ENCODE data around the gene TMEM202. TPM values are rescaled to one million over a fixed set of nuclear protein-coding genes. Genes with fewer than 3 reads are reported as not detected.

The TMEM202 gene
- total and polyA plus RNA-seq, 2 of the 13 experiments (the other 11 are each of a cell fraction or from before 2014, with no cell fraction given) = not detected

DNA sequence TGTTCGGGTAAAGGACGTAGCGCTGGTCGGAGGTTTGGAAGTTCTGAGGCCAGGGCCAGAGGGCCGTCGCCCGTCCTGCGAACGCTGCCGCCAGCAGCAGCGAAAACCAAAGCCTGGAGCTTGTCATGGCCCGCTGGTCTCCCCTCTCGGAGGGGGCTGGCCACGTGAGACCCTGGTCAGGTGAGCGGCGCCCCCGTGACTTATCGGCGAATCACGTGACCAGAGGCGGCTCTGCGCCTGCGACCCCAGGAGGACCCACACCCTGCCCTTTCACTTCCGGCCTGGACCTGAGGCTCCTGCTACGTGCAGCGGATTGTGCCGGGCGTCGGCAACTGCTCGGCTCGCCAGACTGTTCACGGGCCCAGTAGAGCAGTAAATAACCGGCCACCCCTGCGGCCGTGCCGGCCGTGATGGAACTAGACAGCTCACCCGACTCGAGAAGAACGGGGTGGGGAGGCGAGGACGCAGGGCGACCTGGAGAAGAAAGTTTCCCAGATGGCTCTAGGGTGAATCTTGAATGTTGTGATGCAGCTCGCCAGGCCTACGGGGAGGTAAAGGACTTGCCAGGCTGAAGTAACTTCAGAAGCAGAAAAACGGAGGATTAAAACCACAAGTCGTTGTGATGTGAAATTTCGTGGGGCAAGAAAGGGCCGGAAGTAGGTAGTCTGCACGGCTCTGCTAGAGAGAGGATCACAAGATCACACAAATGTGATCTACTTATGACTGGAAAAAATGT, 22.1 kb upstream of the TMEM202 start, which contains the start of gene HEXA (continued):
- peak; percentile 55; the same call in 1 of the 2 replicates for TF ChIP-seq GLI4 (CRISPR knock-in tag; IDR thresholded peaks at IDR 0.05; ENCODE audit: borderline replicate concordance)
- TF ChIP-seq GATAD1 (CRISPR knock-in tag; IDR thresholded peaks at IDR 0.05) = peak; percentile 100
- TF ChIP-seq THAP11 (CRISPR knock-in tag; IDR thresholded peaks at IDR 0.05) = peak; percentile 94
- TF ChIP-seq, protein P1, sequence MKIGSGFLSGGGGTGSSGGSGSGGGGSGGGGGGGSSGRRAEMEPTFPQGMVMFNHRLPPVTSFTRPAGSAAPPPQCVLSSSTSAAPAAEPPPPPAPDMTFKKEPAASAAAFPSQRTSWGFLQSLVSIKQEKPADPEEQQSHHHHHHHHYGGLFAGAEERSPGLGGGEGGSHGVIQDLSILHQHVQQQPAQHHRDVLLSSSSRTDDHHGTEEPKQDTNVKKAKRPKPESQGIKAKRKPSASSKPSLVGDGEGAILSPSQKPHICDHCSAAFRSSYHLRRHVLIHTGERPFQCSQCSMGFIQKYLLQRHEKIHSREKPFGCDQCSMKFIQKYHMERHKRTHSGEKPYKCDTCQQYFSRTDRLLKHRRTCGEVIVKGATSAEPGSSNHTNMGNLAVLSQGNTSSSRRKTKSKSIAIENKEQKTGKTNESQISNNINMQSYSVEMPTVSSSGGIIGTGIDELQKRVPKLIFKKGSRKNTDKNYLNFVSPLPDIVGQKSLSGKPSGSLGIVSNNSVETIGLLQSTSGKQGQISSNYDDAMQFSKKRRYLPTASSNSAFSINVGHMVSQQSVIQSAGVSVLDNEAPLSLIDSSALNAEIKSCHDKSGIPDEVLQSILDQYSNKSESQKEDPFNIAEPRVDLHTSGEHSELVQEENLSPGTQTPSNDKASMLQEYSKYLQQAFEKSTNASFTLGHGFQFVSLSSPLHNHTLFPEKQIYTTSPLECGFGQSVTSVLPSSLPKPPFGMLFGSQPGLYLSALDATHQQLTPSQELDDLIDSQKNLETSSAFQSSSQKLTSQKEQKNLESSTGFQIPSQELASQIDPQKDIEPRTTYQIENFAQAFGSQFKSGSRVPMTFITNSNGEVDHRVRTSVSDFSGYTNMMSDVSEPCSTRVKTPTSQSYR (CRISPR knock-in tag; IDR thresholded peaks at IDR 0.05; ENCODE audit: borderline replicate concordance) = peak; percentile 32; the same call in 1 of the 2 replicates
- TF ChIP-seq, protein P2, sequence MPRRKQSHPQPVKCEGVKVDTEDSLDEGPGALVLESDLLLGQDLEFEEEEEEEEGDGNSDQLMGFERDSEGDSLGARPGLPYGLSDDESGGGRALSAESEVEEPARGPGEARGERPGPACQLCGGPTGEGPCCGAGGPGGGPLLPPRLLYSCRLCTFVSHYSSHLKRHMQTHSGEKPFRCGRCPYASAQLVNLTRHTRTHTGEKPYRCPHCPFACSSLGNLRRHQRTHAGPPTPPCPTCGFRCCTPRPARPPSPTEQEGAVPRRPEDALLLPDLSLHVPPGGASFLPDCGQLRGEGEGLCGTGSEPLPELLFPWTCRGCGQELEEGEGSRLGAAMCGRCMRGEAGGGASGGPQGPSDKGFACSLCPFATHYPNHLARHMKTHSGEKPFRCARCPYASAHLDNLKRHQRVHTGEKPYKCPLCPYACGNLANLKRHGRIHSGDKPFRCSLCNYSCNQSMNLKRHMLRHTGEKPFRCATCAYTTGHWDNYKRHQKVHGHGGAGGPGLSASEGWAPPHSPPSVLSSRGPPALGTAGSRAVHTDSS (CRISPR knock-in tag; conservative IDR thresholded peaks at IDR 0.05) = peak; percentile 73; the same call in 1 of the 2 replicates
- TF ChIP-seq POLR2AphosphoS2 (IDR thresholded peaks at IDR 0.05; ENCODE audit: low read depth, low read length) = no peak; the same call in 1 of the 2 replicates
- peak; percentile 52 for TF ChIP-seq FOSL2 (CRISPR knock-in tag; IDR thresholded peaks at IDR 0.05)
- TF ChIP-seq SP5 (CRISPR knock-in tag; IDR thresholded peaks at IDR 0.05; ENCODE audit: borderline replicate concordance, low read depth) = no peak
- TF ChIP-seq ADNP (CRISPR knock-in tag; IDR thresholded peaks at IDR 0.05) = 0 out of 2 replicates have a peak, but pooled peaks have one; percentile 65
- TF ChIP-seq ATM (IDR thresholded peaks at IDR 0.05; ENCODE audit: borderline replicate concordance) = no peak
- peak; percentile 79 for TF ChIP-seq KLF12 (CRISPR knock-in tag; IDR thresholded peaks at IDR 0.05; ENCODE audit: borderline replicate concordance)
- no peak for TF ChIP-seq U2AF1 (optimal IDR thresholded peaks at IDR 0.05; ENCODE audit: low read depth, low read length)
- TF ChIP-seq NFKB2 (CRISPR knock-in tag; IDR thresholded peaks at IDR 0.05; ENCODE audit: borderline replicate concordance) = peak; percentile 96
- TF ChIP-seq HOXA9 (CRISPR knock-in tag; IDR thresholded peaks at IDR 0.05; ENCODE audit: borderline replicate concordance) = no peak
- 0 out of 2 replicates have a peak, but pooled peaks have one; percentile 92 for TF ChIP-seq CHCHD3 (CRISPR knock-in tag; IDR thresholded peaks at IDR 0.05)
- peak; percentile 77 for TF ChIP-seq NR2F6 (IDR thresholded peaks at IDR 0.05)
- TF ChIP-seq NR2F6 (CRISPR knock-in tag; IDR thresholded peaks at IDR 0.05) = peak; percentile 87
- TF ChIP-seq ZSCAN22 (CRISPR knock-in tag; IDR thresholded peaks at IDR 0.05) = no peak
- peak; percentile 91; the same call in 1 of the 2 replicates for TF ChIP-seq ZNF367 (CRISPR knock-in tag; IDR thresholded peaks at IDR 0.05; ENCODE audit: borderline replicate concordance)
- TF ChIP-seq ELF4 (CRISPR knock-in tag; IDR thresholded peaks at IDR 0.05; ENCODE audit: borderline replicate concordance) = peak; percentile 47; the same call in 1 of the 2 replicates
- TF ChIP-seq FOXC1 (CRISPR knock-in tag; IDR thresholded peaks at IDR 0.05; ENCODE audit: borderline replicate concordance) = peak; percentile 95
- peak; percentile 94 for TF ChIP-seq GTF2F1 (IDR thresholded peaks at IDR 0.05; ENCODE audit: low read length)
- TF ChIP-seq, protein P3, sequence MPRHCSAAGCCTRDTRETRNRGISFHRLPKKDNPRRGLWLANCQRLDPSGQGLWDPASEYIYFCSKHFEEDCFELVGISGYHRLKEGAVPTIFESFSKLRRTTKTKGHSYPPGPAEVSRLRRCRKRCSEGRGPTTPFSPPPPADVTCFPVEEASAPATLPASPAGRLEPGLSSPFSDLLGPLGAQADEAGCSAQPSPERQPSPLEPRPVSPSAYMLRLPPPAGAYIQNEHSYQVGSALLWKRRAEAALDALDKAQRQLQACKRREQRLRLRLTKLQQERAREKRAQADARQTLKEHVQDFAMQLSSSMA (CRISPR knock-in tag; IDR thresholded peaks at IDR 0.05) = peak; percentile 59
- TF ChIP-seq, protein P4, sequence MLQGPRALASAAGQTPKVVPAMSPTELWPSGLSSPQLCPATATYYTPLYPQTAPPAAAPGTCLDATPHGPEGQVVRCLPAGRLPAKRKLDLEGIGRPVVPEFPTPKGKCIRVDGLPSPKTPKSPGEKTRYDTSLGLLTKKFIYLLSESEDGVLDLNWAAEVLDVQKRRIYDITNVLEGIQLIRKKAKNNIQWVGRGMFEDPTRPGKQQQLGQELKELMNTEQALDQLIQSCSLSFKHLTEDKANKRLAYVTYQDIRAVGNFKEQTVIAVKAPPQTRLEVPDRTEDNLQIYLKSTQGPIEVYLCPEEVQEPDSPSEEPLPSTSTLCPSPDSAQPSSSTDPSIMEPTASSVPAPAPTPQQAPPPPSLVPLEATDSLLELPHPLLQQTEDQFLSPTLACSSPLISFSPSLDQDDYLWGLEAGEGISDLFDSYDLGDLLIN (CRISPR knock-in tag; IDR thresholded peaks at IDR 0.05; ENCODE audit: borderline replicate concordance) = peak; percentile 63; the same call in 1 of the 2 replicates
- TF ChIP-seq RBFOX2 (IDR thresholded peaks at IDR 0.05; ENCODE audit: low read depth, low read length) = peak; percentile 98

All from HepG2 (cell line).